HG03045 (cell line): ENCODE measurements around the gene GSE1.

ENCODE experiments used
- ATAC-seq: cut with Tn5 transposase; IDR thresholded peaks from one replicate; pipeline ENCODE4 v1.9.1; 2021; ENCODE audit warnings: mild to moderate bottlenecking, moderate library complexity; ENCODE audit not compliant: unreplicated experiment

GSE1 gene

DNA sequence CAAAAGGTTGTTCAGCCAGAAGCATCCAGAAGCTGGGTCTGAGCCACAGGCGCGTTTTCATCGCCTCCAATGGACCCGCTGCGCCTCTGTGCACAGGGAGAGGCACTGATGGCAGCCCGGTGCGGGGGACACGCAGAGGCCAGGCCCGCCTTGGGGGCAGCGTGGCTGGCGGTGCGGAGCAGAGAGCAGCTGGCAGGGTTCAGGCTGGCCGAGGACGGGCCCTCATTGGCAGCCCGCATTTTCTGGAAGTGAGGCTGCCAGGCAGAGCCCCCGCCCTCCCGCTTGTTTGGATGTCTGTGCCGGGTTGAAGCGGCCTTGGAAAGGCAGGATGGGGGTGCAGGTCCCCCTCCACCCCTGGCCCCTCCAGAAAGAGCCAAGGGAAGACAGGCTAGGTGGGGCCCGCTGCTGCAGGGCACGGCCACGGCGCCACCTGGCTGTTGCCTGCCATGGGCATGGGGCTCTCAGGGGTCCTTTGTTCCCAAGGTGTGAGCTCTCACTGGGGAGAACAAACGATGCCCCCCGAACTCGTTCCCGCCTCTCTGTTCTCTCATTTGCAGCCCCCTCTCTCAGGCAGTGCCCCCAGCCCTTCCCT is 18.8 kb downstream of the GSE1 start:
- no peak for ATAC-seq

GRCh38 chr16:85632709-85633437 is 19.8 kb downstream of the GSE1 start:
- ATAC-seq, result no peak

DNA sequence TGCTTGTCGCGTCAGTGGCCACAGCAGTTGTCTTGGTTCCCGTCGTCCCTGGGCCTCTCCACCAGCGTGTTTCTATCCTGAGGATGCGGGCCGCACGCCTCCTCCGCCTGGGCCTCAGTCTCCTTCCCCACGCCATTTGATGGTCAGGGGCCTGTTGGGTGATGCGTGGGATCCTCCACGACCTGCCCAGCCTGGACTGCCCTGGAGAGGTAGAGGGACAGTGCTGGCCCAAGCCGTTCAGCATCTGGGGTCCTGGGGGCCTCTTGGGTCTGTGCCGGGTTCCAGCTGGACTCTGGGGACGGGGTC is 20.3 kb downstream of the GSE1 start:
- no peak for ATAC-seq

GRCh38 chr16:85633888-85634287 is 20.8 kb downstream of the GSE1 start:
- no peak for ATAC-seq

DNA sequence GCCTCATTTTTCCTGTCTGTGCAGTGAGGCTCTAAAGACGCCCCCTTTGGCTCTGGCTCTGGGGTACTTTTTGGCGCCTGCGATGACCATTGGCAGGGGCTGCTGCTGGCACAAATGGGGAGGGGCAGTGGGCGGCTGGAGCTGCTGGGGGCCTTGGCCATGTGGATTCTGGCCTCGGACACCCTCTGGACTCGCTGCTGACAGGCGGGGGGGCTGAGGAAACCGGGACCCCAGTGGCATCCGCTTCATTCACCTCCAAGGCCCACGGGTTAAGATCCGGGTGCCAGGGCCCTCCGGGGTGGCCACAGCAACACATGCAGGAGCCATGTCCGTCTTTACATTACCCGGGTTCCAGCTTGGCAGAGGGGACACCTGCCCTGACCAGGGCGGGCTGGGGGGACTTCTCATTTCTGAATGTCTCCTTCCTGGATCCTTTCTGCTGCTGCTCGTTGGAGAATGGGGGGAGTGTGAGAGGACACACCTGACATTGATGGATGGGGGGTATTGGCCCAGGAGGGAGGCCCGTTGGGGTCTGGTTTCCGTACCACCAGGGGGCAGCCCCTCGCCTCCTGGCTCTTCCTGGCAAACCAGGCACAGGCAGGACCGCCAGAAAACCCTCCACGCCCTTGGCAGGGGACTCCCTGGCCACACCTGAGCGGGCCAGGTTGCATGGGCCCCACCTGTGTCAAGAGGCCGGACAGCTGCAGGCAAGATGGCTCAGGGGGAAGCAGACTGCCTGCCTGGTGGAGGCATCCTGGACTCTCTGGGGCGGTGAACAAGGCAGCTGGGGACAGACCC is 21.8 kb downstream of the GSE1 start:
- no peak for ATAC-seq

GRCh38 chr16:85635545-85636140 is 22.5 kb downstream of the GSE1 start:
- ATAC-seq, result no peak

- no peak for ATAC-seq
Measured at GRCh38 chr16:85636234-85636812, 23.2 kb downstream of the GSE1 start.

- no peak for ATAC-seq
Measured at GRCh38 chr16:85637061-85637807, 24.1 kb downstream of the GSE1 start.

GRCh38 chr16:85637808-85638647 is 24.9 kb downstream of the GSE1 start:
- no peak for ATAC-seq

DNA sequence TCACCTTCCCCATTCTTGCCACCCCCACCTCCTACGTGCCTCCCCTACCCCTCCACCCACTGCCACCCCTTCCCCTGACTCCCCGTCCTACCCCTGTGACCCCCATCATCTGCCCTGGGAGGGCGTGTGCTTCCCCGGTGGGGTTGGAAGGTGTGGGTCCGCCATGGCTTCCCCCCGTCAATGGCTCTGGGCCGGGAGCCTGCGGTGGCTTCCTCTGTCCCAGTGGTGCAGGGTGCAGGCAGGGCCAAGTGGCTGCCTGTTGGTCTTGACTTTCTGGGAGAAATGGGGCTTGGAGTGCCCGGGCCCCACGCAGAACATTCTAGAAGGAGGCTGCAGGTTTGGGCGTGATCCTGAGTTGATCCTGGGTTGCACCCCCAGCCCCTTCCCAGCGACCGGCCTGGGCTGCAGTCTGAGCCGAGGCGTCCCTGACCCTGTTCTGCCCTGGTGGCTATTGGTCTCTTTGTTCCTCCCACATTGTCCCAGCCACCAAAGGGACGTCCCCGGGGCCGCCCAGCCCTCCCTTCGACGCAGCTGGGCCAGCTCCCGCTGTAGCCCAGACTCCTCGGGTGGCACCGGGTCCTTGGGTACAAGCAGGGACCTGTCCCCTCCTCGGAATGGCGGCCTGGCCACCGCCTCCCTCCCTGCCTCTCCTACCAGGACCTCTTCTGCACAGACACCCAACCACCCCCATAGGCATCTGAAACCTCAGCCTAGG is 25.7 kb downstream of the GSE1 start:
- no peak for ATAC-seq

- ATAC-seq, result no peak
Measured at GRCh38 chr16:85639529-85640253, 26.6 kb downstream of the GSE1 start.

DNA sequence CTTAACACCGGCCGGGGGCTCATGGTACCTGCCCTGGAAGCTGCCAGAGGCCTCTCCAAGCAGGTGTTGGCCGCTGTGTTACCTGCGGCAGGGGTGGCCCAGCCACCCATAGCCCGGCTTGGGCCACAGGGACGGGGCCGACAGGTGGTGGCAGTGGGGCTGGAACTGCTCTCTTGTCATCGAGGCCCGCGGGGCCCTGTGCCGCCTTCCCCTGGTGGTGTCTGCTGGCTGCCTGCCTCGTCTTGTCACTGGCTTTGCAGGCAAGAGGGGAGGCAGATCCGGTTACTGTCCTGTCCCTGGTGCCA is 27.1 kb downstream of the GSE1 start:
- ATAC-seq, result no peak

DNA sequence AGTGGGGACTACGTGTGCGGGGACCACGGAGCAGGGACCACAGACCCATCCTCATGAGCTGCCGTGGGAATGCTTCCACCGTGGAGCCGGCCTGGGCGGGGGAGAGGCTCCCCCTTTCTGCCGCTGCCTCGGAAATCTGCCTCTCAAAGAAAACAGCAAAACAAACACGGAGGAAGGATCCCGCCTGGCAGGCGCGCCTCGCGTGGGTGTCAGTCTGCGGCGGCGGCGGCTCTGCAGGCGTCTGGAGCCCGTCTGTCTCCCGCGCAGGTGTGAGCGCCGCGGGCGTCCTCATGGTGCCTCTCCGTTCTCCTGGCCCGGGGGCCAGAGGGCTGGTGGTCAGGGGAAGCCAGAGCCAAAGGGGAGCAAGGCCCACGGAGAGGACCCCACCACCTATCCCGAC is 27.5 kb downstream of the GSE1 start:
- ATAC-seq, result no peak

GRCh38 chr16:85641305-85641704 is 28.2 kb downstream of the GSE1 start:
- ATAC-seq, result no peak

GRCh38 chr16:85641776-85642176 is 28.7 kb downstream of the GSE1 start:
- no peak for ATAC-seq

- ATAC-seq, result no peak
Measured at GRCh38 chr16:85642762-85643358, 29.7 kb downstream of the GSE1 start.

GRCh38 chr16:85643631-85644030 is 30.5 kb downstream of the GSE1 start:
- ATAC-seq, result no peak

- no peak for ATAC-seq
Measured at GRCh38 chr16:85644093-85644712, 31.1 kb downstream of the GSE1 start.
